GM23248 (cell line): ENCODE measurements around the gene CD27. TPM values are rescaled to one million over a fixed set of nuclear protein-coding genes. Genes with fewer than 3 reads are reported as not detected.
A peak's percentile ranks its signal among the peaks of the same experiment; 100 is the strongest.

Experiments used
- DNase-seq: peaks from one replicate; pipeline ENCODE4 v3.0.0-alpha.2; 2015
- H2AFZ ChIP-seq: fragments of 200-600 bp; sonication (generic); 2 replicates; pipeline ENCODE4 v1.6.1; 2016; ENCODE audit warnings: antibody characterized with exemption
- H3F3A ChIP-seq: fragments of 200-600 bp; sonication (generic); 2 replicates; pipeline ENCODE4 v1.6.1; 2016; ENCODE audit warnings: mild to moderate bottlenecking, antibody characterized with exemption, mixed run types; ENCODE audit not compliant: insufficient read depth
- H3K27ac ChIP-seq: fragments of 200-600 bp; sonication (generic); 2 replicates; pipeline ENCODE4 v1.5.1; 2016; ENCODE audit warnings: mild to moderate bottlenecking
- H3K27me3 ChIP-seq: fragments of 200-600 bp; sonication (generic); replicated peaks from 2 replicates; pipeline ENCODE4 v1.6.1; 2016; ENCODE audit warnings: mild to moderate bottlenecking; ENCODE audit not compliant: insufficient read depth
- H3K36me3 ChIP-seq: fragments of 200-600 bp; sonication (generic); 2 replicates; pipeline ENCODE4 v1.6.1; 2016; ENCODE audit warnings: low read depth, mild to moderate bottlenecking
- H3K4me1 ChIP-seq: fragments of 200-600 bp; sonication (generic); 2 replicates; pipeline ENCODE4 v1.6.1; 2016; ENCODE audit warnings: mild to moderate bottlenecking; ENCODE audit not compliant: insufficient read depth
- H3K4me2 ChIP-seq: fragments of 200-600 bp; sonication (generic); one replicate; pipeline ENCODE4 v1.6.1; 2016; ENCODE audit warnings: mild to moderate bottlenecking; ENCODE audit not compliant: unreplicated experiment
- H3K4me3 ChIP-seq: fragments of 200-600 bp; sonication (generic); 2 replicates; pipeline ENCODE4 v1.5.1; 2016; ENCODE audit warnings: mild to moderate bottlenecking
- H3K79me2 ChIP-seq: fragments of 200-600 bp; sonication (generic); 2 replicates; pipeline ENCODE4 v1.6.1; 2016; ENCODE audit warnings: mild to moderate bottlenecking; ENCODE audit not compliant: insufficient read depth
- H3K9ac ChIP-seq: fragments of 200-600 bp; sonication (generic); 2 replicates; pipeline ENCODE4 v1.6.1; 2016; ENCODE audit warnings: mild to moderate bottlenecking
- H3K9me2 ChIP-seq: fragments of 200-600 bp; sonication (generic); 2 replicates; pipeline ENCODE4 v1.6.1; 2016; ENCODE audit warnings: mixed run types, mild to moderate bottlenecking, moderate library complexity; ENCODE audit not compliant: insufficient read depth
- H3K9me3 ChIP-seq: fragments of 200-600 bp; sonication (generic); one replicate; pipeline ENCODE4 v1.6.1; 2017; ENCODE audit warnings: low read depth
- H4K20me1 ChIP-seq: fragments of 200-600 bp; sonication (generic); 2 replicates; pipeline ENCODE4 v1.6.0; 2016; ENCODE audit not compliant: insufficient read depth
- EZH2 ChIP-seq: fragments of 200-600 bp; sonication (generic); IDR thresholded peaks from 2 replicates; pipeline ENCODE4 v1.6.1; 2018; ENCODE audit warnings: antibody characterized with exemption, mild to moderate bottlenecking; ENCODE audit not compliant: insufficient read depth, poor library complexity, severe bottlenecking
- EZH2phosphoT487 ChIP-seq: fragments of 200-600 bp; sonication (generic); IDR thresholded peaks from 2 replicates; pipeline ENCODE4 v1.6.1; 2018; ENCODE audit warnings: antibody characterized with exemption, moderate library complexity, mild to moderate bottlenecking, low read depth; ENCODE audit not compliant: insufficient read depth
- WGBS, 2 experiments: methylation state at CpG; one replicate each; pipeline ENCODE4 v1.1.6; 2015 to 2017; ENCODE audit warnings: low lambda C conversion rate in 2 of 2, low coverage in 1 of 2; ENCODE audit errors: missing lambda C conversion rate in 2 of 2; 5-methylcytosine and 5-hydroxymethylcytosine counted together
- in situ Hi-C: fragments of 300-500 bp; cut with MboI; formaldehyde crosslinking; loops from 2 replicates; pipeline ENCODE4 v1.15.0; 2020
- polyA plus RNA-seq: library from polyadenylated mRNA; unstranded; fragments of >200 nt; fragmentation: Nextera tagmentation; extraction: Ambion mirVana; gene quantifications from 2 replicates; pipeline ENCODE4 v1.2.1, GENCODE V29; 2016
- total RNA-seq: library from RNA; depleted of rRNA; stranded (reverse); fragments of >200 nt; shearing (Covaris generic); gene quantifications from 2 replicates; pipeline ENCODE4 v1.2.3, GENCODE V29; 2014

The CD27 gene
- total and polyA plus RNA-seq, 2 experiments from 2014 or later: 0.28 TPM; not detected in 1

DNA sequence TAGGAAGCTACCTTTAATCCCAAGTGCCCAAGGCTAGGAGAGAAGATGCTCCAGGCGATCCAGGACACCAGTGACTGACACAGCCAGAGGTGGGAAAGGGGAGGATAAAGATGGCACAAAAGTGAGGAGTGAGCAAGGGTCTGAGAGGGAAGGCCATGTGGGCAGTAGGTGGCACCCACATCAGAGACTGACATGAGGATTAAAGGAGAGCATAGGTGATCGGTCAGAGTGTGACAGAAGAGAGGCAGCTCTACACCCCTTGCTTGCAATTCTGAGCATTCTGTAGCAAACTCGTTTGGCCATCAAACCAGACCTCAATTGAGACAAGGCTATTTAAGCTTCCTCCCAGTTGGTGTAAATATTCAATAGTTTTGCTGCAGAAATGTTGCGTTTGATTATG, 724 bp upstream of the CD27 start:
- peaks cover 3% of the 10 kb centered on the region; the same call in 1 of the 2 replicates for H3K36me3 ChIP-seq
- WGBS, 2 experiments: 63 to 72% methylated on average over 4 of the region's 4 CpGs
- in situ Hi-C loops: no loop called here

DNA sequence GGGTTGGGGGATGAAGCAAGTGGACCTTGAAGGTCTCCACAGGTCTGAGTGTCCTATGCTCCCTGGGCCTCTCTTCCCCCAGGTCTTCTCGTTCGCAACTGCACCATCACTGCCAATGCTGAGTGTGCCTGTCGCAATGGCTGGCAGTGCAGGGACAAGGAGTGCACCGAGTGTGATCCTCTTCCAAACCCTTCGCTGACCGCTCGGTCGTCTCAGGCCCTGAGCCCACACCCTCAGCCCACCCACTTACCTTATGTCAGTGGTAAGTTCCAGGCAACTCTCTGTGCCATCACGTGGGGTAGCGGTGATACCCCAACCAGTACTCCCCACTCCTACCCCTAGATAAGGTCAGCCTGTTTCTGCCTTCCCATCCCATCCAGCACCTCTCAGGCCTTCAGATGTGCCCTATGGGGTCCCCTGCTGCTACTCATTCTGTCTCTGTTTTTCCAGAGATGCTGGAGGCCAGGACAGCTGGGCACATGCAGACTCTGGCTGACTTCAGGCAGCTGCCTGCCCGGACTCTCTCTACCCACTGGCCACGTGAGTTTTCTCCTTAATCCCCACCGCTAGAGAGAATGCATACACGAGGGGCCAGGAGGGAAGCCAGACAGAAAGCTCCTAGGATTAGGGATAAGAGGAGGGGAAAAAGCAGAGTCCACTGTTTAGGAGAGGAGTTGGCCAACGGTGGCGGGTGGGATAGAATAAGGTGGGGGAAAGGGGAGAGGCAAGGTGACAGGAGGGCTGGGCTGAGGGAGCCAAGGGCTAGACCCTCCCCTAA, 5.5 kb downstream of the CD27 start:
- DNase-seq: peak; percentile 34
- H3K9ac ChIP-seq: peak overlapping the region; percentile 93
- in situ Hi-C loops: no loop called here

More for the DNA sequence above, 724 bp upstream of the CD27 start:
- TF ChIP-seq EZH2 (no peak), EZH2phosphoT487 (no peak)
- H3K27ac ChIP-seq: no peak overlapping the region
- H3K4me1 ChIP-seq: no peaks in the 10 kb centered on the region
- no peak overlapping the region for H3K4me3 ChIP-seq
- H3K9me2 ChIP-seq: no peaks in the 10 kb centered on the region
- no peaks in the 10 kb centered on the region for H4K20me1 ChIP-seq
- H3K79me2 ChIP-seq: no peaks in the 10 kb centered on the region
- H3K4me2 ChIP-seq: no peak overlapping the region
- no peaks in the 10 kb centered on the region for H3F3A ChIP-seq
- no peaks in the 10 kb centered on the region for H3K27me3 ChIP-seq
- H2AFZ ChIP-seq: no peak overlapping the region
- H3K9ac ChIP-seq: no peak overlapping the region
- DNase-seq: no peak
- no peaks in the 10 kb centered on the region for H3K9me3 ChIP-seq

DNA sequence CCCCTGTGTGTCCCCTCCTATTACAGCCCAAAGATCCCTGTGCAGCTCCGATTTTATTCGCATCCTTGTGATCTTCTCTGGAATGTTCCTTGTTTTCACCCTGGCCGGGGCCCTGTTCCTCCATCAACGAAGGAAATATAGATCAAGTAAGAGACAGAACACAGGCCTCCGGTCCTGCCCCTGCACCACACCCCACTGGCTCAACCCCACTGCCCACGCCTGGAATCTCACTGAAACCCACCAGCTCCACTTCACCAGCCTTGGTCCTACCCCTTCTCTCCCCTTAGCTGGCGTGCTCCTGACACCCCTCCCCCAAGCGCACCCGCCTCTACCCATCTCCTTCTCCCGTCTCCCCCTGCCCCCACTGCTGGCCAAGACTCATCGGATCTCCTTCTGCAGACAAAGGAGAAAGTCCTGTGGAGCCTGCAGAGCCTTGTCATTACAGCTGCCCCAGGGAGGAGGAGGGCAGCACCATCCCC, 6.2 kb downstream of the CD27 start:
- H3K9me3 ChIP-seq: no peaks in the 10 kb centered on the region
- peak overlapping the region; percentile 93 for H3K9ac ChIP-seq
- no peaks in the 10 kb centered on the region for H3K27me3 ChIP-seq
- DNase-seq: no peak
- H3K36me3 ChIP-seq: peaks cover under 1% of the 10 kb centered on the region; the same call in 1 of the 2 replicates
- no peaks in the 10 kb centered on the region for H4K20me1 ChIP-seq
- H3F3A ChIP-seq: 0 out of 2 replicates have a peak, but pooled peaks cover 5% of the 10 kb centered on the region
- peaks cover 17% of the 10 kb centered on the region for H3K79me2 ChIP-seq
- peak overlapping the region; percentile 89 for H3K4me3 ChIP-seq
- H3K4me1 ChIP-seq: peaks cover 13% of the 10 kb centered on the region
- H2AFZ ChIP-seq: peak overlapping the region; percentile 81
- H3K9me2 ChIP-seq: no peaks in the 10 kb centered on the region
- no peak for TF ChIP-seq EZH2
- no peak for TF ChIP-seq EZH2phosphoT487
- H3K27ac ChIP-seq: peak overlapping the region; percentile 79
- peak overlapping the region; percentile 96 for H3K4me2 ChIP-seq
- in situ Hi-C loops: no loop called here
- 2 to 4% methylated on average over 6 to 11 of the region's 11 CpGs for WGBS, 2 experiments

More for the DNA sequence above, 5.5 kb downstream of the CD27 start:
- H3K27me3 ChIP-seq: no peaks in the 10 kb centered on the region
- no peak for TF ChIP-seq EZH2
- TF ChIP-seq EZH2phosphoT487: no peak
- peaks cover 3% of the 10 kb centered on the region; the same call in 1 of the 2 replicates for H3K36me3 ChIP-seq
- peak overlapping the region; percentile 89 for H3K4me3 ChIP-seq
- WGBS, 2 experiments: 51 to 54% methylated on average over 15 to 16 of the region's 16 CpGs
- no peaks in the 10 kb centered on the region for H3K9me3 ChIP-seq
- H3K27ac ChIP-seq: no peak overlapping the region
- H3F3A ChIP-seq: 0 out of 2 replicates have a peak, but pooled peaks cover 5% of the 10 kb centered on the region
- H4K20me1 ChIP-seq: no peaks in the 10 kb centered on the region
- H3K9me2 ChIP-seq: no peaks in the 10 kb centered on the region
- peak overlapping the region; percentile 96 for H3K4me2 ChIP-seq
- H2AFZ ChIP-seq: peak overlapping the region; percentile 81
- H3K79me2 ChIP-seq: peaks cover 17% of the 10 kb centered on the region
- H3K4me1 ChIP-seq: peaks cover 13% of the 10 kb centered on the region

DNA sequence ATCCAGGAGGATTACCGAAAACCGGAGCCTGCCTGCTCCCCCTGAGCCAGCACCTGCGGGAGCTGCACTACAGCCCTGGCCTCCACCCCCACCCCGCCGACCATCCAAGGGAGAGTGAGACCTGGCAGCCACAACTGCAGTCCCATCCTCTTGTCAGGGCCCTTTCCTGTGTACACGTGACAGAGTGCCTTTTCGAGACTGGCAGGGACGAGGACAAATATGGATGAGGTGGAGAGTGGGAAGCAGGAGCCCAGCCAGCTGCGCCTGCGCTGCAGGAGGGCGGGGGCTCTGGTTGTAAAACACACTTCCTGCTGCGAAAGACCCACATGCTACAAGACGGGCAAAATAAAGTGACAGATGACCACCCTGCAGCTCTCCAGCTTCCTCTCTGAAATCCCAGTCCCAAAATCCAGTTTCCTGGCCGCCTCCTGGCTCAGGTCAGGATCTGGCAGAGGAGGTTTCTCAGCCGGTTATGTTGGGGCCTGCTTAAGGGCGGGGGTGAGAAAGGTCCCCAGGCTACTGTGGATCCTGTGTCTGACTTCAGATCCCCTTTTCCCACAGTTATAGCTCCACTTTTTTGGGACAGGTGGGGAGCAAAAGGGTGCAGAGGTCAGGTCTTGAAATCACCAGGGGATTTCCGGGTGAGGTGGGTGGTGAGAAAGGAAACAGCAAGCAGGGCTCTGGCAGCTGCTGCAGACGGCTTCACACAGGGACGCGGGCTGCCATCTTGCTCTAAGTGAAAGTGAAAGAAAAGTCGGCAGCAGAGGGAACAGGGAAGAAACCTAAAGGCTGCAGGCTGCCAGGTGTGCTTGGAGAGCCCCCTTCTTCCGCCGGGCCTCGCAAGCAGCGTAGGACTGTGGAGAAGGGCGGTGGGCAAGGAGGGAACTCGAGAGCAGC, 6.8 kb downstream of the CD27 start, which contains the start of gene TAPBPL:
TSS of gene TAPBPL (plus strand) at position 695 of the 897 bp plus-strand sequence. CDS start 207 bp downstream, outside the sequence.
- Histone ChIP-seq H3F3A (0 out of 2 replicates have a peak, but pooled peaks cover 5% of the 10 kb centered on the region), H4K20me1 (no peaks in the 10 kb centered on the region), H3K36me3 (no peaks in the 10 kb centered on the region), H3K4me1 (peaks cover 13% of the 10 kb centered on the region), H2AFZ (peak within 1 kb of the TSS; percentile 81), H3K79me2 (peaks cover 17% of the 10 kb centered on the region), H3K9ac (peak within 1 kb of the TSS; percentile 93), H3K9me2 (no peaks in the 10 kb centered on the region), H3K4me2 (peak within 1 kb of the TSS; percentile 96), H3K9me3 (no peaks in the 10 kb centered on the region), H3K27me3 (no peaks in the 10 kb centered on the region), H3K27ac (peak within 1 kb of the TSS; percentile 79), H3K4me3 (peak within 1 kb of the TSS; percentile 89)
- in situ Hi-C loops: no loop called here
- WGBS, 2 experiments: 1 to 2% methylated on average over 23 to 27 of the region's 27 CpGs
- peak; percentile 87 for DNase-seq
- TF ChIP-seq EZH2phosphoT487: no peak
- no peak for TF ChIP-seq EZH2
